HG03139 (cell line): ENCODE results near the gene TMEM179.
"Not testable (repeated sequence)": the region's sequence is repeated elsewhere in the genome, so short reads cannot be mapped to it uniquely, and the experiment has no call there.

ENCODE experiments used
- ATAC-seq: cut with Tn5 transposase; IDR thresholded peaks from one replicate; pipeline ENCODE4 v1.9.1; 2021; ENCODE audit not compliant: unreplicated experiment

The TMEM179 gene

GRCh38 chr14:104604458-104605449 is at the start of gene TMEM179:
TMEM179 (minus strand) TSS chr14:104604772; CDS start chr14:104604741, 31 bp downstream.
- no peak for ATAC-seq

GRCh38 chr14:104654119-104654518 is 49.5 kb upstream of the TMEM179 start:
- ATAC-seq, result no peak

- ATAC-seq, result not testable (repeated sequence)
Observed at GRCh38 chr14:104653130-104653920, 48.8 kb upstream of the TMEM179 start.

- ATAC-seq, result no peak
Observed at GRCh38 chr14:104652386-104652785, 47.8 kb upstream of the TMEM179 start.

- ATAC-seq, result no peak
Observed at GRCh38 chr14:104651876-104652260, 47.3 kb upstream of the TMEM179 start.

- no peak for ATAC-seq
Observed at GRCh38 chr14:104650981-104651875, 46.7 kb upstream of the TMEM179 start.

GRCh38 chr14:104650057-104650980 is 45.7 kb upstream of the TMEM179 start:
- ATAC-seq, result no peak

GRCh38 chr14:104647467-104648043 is 43.0 kb upstream of the TMEM179 start:
- ATAC-seq, result no peak

- ATAC-seq, result no peak
Observed at GRCh38 chr14:104644656-104645378, 40.2 kb upstream of the TMEM179 start.

- no peak for ATAC-seq
Observed at GRCh38 chr14:104644091-104644635, 39.6 kb upstream of the TMEM179 start.

GRCh38 chr14:104643306-104643705 is 38.7 kb upstream of the TMEM179 start:
- no peak for ATAC-seq

- ATAC-seq, result no peak
Observed at GRCh38 chr14:104642540-104642868, 37.9 kb upstream of the TMEM179 start.

- ATAC-seq, result no peak
Observed at GRCh38 chr14:104641753-104642539, 37.4 kb upstream of the TMEM179 start.

- ATAC-seq, result no peak
Observed at GRCh38 chr14:104640681-104641080, 36.1 kb upstream of the TMEM179 start.

GRCh38 chr14:104639885-104640548 is 35.4 kb upstream of the TMEM179 start:
- no peak for ATAC-seq

GRCh38 chr14:104639471-104639870 is 34.9 kb upstream of the TMEM179 start:
- no peak for ATAC-seq

GRCh38 chr14:104638927-104639450 is 34.4 kb upstream of the TMEM179 start:
- no peak for ATAC-seq
